Osteoblast (primary cell): ENCODE measurements around the gene DCDC2C. TPM values are rescaled to one million over a fixed set of nuclear protein-coding genes. Genes with fewer than 3 reads are reported as not detected.

Experiments
- DNase-seq: peaks from one replicate; pipeline ENCODE4 v3.0.0; 2011; ENCODE audit warnings: low spot score, mixed read lengths; ENCODE audit not compliant: insufficient read length; ENCODE audit errors: missing footprints
- H2AFZ ChIP-seq: 2 replicates; pipeline ENCODE4 v1.6.0; 2011; ENCODE audit warnings: mild to moderate bottlenecking, low read length
- H3K27ac ChIP-seq: 2 replicates; pipeline ENCODE4 v1.5.1; 2011; ENCODE audit warnings: mild to moderate bottlenecking, low read depth, low read length, moderate library complexity
- H3K27me3 ChIP-seq: 2 replicates; pipeline ENCODE4 v1.6.0; 2012; ENCODE audit warnings: mild to moderate bottlenecking, control low read depth, inconsistent platforms, low read length, moderate library complexity; ENCODE audit not compliant: insufficient read depth
- H3K36me3 ChIP-seq: 2 replicates; pipeline ENCODE4 v1.5.1; 2011; ENCODE audit warnings: mild to moderate bottlenecking, low read length, control low read depth, moderate library complexity; ENCODE audit not compliant: insufficient read depth
- H3K4me1 ChIP-seq: 2 replicates; pipeline ENCODE4 v1.5.1; 2011; ENCODE audit warnings: mild to moderate bottlenecking, low read length, control low read depth, moderate library complexity; ENCODE audit not compliant: insufficient read depth
- H3K4me2 ChIP-seq: 2 replicates; pipeline ENCODE4 v1.6.0; 2011; ENCODE audit warnings: mild to moderate bottlenecking, low read length; ENCODE audit not compliant: insufficient read depth
- H3K4me3 ChIP-seq: fragments of 200-600 bp; sonication (generic); 3 replicates; pipeline ENCODE4 v1.5.1; 2012; ENCODE audit warnings: mild to moderate bottlenecking, low read length, inconsistent platforms; ENCODE audit not compliant: insufficient read depth
- H3K79me2 ChIP-seq: 2 replicates; pipeline ENCODE4 v1.6.0; 2012; ENCODE audit warnings: mild to moderate bottlenecking, low read length, control low read depth, inconsistent platforms; ENCODE audit not compliant: insufficient read depth
- H3K9me3 ChIP-seq: 2 replicates; pipeline ENCODE4 v1.5.1; 2011; ENCODE audit warnings: low read depth, low read length, control low read depth
- H4K20me1 ChIP-seq: 2 replicates; pipeline ENCODE4 v1.6.0; 2012; ENCODE audit warnings: mild to moderate bottlenecking, low read length, control low read depth; ENCODE audit not compliant: insufficient read depth
- total RNA-seq: library from RNA; depleted of rRNA; stranded (reverse); fragments of >200 nt; gene quantifications from 2 replicates; pipeline ENCODE4 v1.2.3, GENCODE V29; 2012
- TF ChIP-seq, protein P1 (sequence below): IDR thresholded peaks from 2 replicates; pipeline ENCODE4 v1.5.1; 2011; ENCODE audit warnings: mild to moderate bottlenecking, low read depth, low read length, moderate library complexity; ENCODE audit errors: extremely low read depth

The DCDC2C gene
- total RNA-seq, 1 donor = not detected

DNA sequence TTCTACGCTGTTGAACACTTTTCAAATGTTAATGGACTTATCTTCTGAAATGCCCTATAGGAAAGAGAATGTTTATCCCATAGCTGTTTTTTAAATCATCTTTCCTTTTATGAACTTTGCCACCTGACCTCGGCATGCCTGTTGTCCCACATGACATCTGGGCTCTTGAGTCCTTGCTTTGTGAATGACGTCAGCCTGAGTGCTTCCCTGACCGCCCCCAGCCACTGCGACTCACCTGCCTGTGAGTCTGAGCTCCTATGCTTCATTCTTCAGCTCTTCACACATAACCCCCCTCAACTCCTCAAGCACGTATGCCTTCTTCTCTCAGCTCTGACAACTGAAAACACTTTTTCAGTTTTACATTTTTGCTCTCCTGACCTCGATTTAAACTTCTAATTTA, 166.8 kb downstream of the DCDC2C start:
- Histone ChIP-seq H3K79me2 (no peaks in the 10 kb centered on the region), H3K4me3 (no peak overlapping the region), H2AFZ (no peak overlapping the region), H4K20me1 (no peaks in the 10 kb centered on the region), H3K27ac (no peak overlapping the region), H3K4me1 (no peaks in the 10 kb centered on the region), H3K27me3 (no peaks in the 10 kb centered on the region), H3K36me3 (no peaks in the 10 kb centered on the region), H3K4me2 (no peak overlapping the region), H3K9me3 (no peaks in the 10 kb centered on the region)
- TF ChIP-seq, protein P1, sequence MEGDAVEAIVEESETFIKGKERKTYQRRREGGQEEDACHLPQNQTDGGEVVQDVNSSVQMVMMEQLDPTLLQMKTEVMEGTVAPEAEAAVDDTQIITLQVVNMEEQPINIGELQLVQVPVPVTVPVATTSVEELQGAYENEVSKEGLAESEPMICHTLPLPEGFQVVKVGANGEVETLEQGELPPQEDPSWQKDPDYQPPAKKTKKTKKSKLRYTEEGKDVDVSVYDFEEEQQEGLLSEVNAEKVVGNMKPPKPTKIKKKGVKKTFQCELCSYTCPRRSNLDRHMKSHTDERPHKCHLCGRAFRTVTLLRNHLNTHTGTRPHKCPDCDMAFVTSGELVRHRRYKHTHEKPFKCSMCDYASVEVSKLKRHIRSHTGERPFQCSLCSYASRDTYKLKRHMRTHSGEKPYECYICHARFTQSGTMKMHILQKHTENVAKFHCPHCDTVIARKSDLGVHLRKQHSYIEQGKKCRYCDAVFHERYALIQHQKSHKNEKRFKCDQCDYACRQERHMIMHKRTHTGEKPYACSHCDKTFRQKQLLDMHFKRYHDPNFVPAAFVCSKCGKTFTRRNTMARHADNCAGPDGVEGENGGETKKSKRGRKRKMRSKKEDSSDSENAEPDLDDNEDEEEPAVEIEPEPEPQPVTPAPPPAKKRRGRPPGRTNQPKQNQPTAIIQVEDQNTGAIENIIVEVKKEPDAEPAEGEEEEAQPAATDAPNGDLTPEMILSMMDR = no peak
- DNase-seq = no peak

DNA sequence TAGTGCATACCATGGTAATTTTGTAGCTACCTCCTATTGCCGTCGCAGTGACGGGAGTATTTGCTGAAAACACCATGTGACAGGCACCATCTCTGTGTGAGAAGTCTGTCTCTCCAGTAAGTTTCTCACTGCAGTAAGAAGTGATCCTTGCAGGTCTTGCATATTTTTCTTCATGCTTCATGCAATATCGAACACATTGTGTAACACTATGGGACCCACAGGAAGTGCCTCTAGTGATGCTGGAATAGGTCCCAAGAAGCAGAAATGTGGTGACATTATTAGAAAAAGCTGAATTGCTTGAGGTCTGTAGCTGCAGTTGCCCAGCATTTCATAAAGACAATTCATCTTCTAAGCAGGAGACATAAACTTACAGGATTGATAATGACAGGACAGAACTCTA, 167.6 kb downstream of the DCDC2C start:
- H2AFZ ChIP-seq = no peak overlapping the region

DNA sequence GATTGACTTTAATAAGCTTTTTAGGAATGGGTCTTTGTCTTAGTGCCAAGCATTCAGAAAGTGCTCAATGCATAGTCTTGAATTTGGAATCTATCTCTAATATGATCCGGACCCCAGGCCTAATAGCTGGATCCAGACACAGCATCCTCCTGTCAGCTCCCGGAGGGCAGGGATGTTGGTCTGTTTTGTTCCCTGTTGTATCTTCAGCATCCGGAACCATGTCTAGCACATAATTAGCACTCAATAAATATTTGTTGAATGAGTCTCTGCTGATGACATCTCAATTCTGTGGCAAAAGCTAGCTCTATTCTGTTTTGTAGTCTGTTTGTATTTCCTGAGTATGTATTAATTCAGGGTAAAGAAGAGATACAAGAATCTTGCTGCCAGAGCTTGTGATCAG, 169.1 kb downstream of the DCDC2C start:
- Histone ChIP-seq H3K4me1 (no peaks in the 10 kb centered on the region), H3K4me3 (no peak overlapping the region), H2AFZ (no peak overlapping the region), H3K27me3 (no peaks in the 10 kb centered on the region), H3K4me2 (no peak overlapping the region), H4K20me1 (no peaks in the 10 kb centered on the region), H3K27ac (no peak overlapping the region), H3K79me2 (no peaks in the 10 kb centered on the region), H3K9me3 (no peaks in the 10 kb centered on the region), H3K36me3 (no peaks in the 10 kb centered on the region)
- DNase-seq = no peak
- TF ChIP-seq, protein P1 = no peak

More for the DNA sequence above, 167.6 kb downstream of the DCDC2C start:
- TF ChIP-seq, protein P1 = no peak
- no peaks in the 10 kb centered on the region for H3K4me1 ChIP-seq
- H3K4me3 ChIP-seq = no peak overlapping the region
- no peaks in the 10 kb centered on the region for H3K27me3 ChIP-seq
- H3K27ac ChIP-seq = no peak overlapping the region
- H3K36me3 ChIP-seq = no peaks in the 10 kb centered on the region
- no peaks in the 10 kb centered on the region for H3K9me3 ChIP-seq
- H3K79me2 ChIP-seq = no peaks in the 10 kb centered on the region
- H3K4me2 ChIP-seq = no peak overlapping the region
- no peak for DNase-seq
- H4K20me1 ChIP-seq = no peaks in the 10 kb centered on the region

DNA sequence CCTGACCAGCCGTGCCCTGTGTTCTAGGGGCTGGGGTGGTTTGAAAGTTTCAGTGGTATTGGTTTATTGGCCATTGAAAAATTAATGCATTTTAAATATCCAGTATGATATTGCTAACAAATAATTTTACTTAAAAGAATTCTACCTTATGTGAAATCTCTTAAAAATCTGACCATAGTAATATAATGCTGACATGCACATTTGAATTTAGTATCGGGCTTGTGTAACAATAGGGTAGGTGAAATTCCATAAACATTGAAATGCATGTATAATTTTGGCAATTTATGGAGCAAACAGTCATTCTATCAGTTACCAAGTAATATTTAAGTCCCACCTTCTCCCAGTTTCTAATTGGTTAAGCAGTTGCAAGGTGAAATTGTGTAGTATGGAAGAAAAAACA, 170.5 kb downstream of the DCDC2C start:
- Histone ChIP-seq H3K79me2 (no peaks in the 10 kb centered on the region), H3K27ac (no peak overlapping the region), H3K36me3 (no peaks in the 10 kb centered on the region), H3K27me3 (no peaks in the 10 kb centered on the region), H3K4me3 (no peak overlapping the region), H3K4me2 (no peak overlapping the region), H2AFZ (no peak overlapping the region), H3K4me1 (no peaks in the 10 kb centered on the region), H3K9me3 (no peaks in the 10 kb centered on the region), H4K20me1 (no peaks in the 10 kb centered on the region)
- DNase-seq = no peak
- TF ChIP-seq, protein P1 = no peak
